ENCODE data around the gene C3orf18.
A peak's percentile ranks its signal among the peaks of the same experiment; 100 is the strongest.

Gene C3orf18

DNA sequence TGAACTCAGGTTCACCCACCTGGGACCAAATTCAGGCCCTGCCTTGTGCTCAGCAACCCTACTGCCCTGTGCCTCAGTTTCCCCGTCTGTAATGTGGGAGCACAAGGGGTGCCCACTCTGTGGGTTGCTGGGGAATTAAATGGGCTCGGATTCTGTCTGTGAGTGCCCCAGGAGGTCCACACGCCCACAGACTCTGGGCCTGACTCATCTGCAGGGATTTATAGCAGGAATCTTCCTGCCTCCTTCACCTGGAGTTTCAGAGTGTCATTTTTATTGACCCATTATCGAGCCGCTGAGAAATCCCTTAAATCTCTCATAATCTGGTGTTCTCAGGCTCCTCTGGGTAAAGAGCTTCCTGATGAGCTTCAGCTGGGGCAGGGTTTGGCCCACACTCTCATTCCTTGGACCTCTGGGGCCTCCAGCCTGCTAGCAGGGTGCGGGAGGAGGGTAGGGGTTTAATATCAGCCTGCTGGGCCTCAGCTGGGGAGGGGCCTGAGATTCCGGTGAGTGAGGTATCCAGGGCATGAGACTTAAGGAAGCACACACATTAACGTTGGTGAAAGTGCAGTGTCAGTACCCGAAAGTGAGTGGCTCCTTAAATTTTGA lies 16.4 kb downstream of the C3orf18 start:
- DNase-seq (ENCODE audit: low spot score): no peak
- no peak for FAIRE-seq

DNA sequence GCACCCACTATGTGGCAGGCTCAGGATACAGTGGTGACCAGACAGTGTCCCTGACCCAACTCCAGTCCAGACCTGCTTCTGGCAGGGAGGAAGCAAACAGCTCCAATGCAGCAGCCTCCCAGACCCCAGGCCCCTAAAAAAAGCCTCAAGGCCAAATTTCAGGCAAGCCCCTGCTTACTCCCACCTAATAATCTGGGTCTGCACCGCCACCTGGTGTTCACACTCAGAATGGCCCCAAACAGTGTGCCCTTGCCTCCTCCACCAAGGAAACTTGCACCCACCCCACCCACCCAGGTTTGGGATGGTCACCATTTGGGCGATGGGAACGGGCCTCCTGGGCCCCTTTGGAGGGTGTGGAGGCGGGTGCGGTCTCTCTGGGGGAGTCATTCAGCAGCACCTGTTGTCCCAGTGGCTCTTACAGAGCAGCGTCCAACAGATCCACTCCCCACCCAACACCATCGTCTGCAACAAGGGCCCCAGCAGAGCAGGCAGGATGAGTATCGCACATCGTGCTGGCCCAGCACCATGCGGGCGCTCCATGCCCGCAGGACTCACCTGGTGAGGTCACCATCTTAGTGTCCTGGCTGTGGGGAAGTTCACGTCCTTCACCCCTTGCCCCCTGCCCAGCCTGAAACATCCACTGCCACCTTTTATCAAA lies 17.3 kb downstream of the C3orf18 start:
- DNase-seq (ENCODE audit: low spot score) (peak; percentile 72), FAIRE-seq (no peak)

DNA sequence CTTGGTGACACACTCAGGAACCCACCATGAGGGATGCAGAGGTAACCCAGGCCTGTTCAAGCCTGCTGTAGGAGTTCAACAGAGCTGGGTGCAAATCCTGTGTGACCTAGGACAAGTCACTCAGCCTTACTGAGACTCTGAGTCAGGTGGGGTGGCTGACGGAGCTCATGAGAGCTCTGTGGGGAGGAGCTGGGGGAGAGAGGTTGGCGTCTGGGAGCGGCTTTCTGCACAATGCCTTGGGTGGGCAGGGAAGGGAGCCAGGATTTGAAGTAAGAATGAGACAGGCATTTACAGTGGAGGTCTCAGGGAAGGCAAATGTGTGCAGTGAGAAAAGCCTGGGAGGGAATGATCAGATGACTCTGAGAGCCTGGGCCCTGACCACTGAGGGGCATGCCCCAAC lies 18.3 kb downstream of the C3orf18 start:
- no peak for FAIRE-seq
- no peak for DNase-seq (ENCODE audit: low spot score)

DNA sequence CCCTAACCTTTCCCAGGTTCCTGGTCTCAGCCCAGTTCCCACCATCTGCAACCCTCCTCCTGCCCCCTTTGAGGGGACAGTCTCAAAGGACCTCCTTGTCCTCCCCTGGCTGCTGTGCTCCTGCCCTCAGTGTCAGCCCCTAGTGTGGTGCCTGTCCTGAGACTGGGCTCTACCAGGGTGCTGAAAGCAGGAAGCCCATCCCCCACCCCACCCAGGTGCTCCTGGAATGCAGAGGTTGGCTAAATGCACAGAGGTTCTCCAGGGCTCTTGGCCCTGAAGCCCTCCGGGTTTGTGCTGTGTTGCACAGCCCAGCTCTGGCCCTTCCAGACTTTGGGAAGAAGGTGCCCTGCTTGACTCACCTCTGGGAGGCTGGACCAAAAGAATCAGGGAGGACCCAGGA lies 21.8 kb downstream of the C3orf18 start:
- FAIRE-seq (no peak), DNase-seq (ENCODE audit: low spot score) (no peak)

DNA sequence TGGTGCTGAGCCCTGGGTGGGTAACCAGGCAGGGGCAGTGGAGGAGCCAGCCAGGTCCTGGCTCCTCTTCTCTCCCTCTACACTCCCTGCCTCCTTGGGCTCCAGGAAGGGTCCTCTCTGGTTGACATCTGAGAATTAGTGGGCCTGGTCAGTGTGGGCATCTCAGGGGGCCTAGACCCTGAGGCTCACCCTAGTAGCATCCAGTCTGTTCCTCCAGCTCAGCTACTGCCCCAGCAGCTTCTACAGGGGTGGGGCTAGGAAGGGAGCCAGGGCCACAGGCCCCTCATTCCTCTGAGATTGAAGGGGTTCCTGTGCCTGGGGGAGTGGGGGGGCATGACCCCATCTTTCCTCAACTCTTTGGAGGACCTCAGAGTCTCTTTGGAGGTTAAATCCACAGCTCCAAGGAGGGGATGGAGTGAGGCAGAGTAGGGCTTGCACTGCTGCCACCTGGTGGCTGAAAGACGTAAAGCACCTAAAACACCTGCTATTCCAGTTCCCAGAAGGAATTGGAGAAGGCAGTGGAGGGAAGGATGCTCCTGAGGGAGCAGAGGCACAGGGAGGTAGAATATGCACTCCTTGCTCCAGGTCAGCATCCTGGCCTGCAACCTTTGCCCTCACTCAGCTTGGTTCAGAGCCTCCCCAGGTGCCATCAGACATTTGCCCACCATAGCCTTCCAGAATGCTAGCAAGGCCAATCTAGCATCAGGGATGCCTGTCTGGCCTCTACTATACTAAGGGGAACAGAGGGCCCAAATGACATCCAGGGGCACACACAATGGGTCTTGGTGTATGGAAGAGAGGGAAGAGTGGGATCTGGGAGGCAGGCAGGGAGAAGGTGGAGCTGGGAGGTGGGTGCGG lies 25.1 kb downstream of the C3orf18 start:
- DNase-seq (ENCODE audit: low spot score): peak; percentile 87
- FAIRE-seq: peak; percentile 61

DNA sequence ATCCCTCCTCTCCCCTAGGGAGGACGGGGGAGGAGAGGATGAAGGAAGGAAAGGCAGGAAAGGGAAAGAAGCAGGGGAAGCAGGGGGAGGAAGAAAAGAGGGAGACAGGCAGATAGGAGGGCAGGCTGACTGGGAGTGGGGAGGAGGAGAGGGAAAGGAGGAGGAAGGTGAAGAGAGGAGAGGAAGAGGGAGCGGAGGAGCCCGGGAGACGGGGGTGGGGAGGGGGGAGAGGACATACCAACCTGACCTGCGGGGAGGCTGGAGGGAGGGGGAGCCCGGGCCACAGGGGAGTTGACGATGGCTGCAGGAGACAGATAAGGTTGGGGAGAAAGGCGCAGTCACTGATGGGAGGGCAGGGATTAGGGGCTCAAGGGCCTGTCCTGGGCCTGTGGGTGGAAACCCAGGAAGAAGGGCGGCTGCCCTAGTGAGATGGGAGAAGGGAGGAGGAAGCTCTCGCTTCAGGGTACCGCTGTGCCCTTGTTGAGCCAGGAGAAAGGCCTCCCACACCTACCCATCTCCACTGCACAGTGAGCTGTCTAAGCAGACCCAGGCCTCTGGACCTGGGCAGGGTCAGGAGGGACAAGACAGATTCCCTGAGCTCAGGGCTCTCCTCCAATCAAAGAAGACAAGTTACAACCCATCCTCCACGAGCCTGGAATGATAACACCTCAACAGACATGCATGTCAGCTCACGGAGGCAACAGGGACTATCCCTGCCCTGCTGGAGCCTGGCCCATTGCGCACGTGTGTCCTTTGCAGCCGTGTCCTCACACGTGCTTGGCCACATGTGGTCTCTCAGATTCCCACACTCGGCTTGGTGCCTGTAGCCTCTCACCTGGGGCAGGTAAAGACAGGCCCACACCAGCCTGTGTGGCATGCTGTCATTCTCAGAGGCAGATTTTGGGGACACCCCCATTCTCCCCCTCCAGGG lies 27.9 kb downstream of the C3orf18 start:
- FAIRE-seq (no peak), DNase-seq (ENCODE audit: low spot score) (no peak)

DNA sequence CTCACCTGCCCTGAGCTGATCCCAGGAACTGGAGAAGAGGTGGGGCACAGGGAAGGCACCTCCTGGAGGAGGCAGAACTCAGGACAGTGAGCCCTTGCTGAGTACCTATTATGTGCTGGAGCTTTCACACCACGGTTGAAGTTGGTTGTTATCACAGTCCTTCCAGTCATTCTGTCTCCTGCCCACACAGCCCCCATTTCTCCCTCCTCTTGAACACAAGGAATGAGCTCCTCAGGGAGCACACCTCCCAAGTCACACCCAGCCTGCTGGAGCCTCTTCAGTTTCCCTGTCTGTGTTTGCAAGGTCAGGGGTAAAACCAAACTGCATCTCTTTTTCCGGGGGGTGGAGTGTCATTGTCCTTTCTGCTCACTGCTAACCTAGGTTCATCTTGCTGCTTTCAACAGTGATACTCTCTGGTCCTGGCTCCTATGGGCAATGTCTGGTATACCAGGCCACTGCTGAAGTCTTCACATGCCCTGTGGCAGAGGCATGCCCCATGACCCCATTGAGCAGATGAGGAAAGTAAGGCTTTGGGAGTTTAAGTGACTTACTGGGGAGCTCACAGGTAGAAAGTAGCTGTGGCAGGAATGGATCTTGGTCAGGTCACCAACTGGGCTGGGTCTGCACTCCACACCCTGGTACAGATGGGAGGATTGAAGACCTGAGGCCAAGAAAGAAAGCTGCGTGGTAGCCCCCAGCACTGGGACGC lies 30.0 kb downstream of the C3orf18 start:
- FAIRE-seq (no peak), DNase-seq (ENCODE audit: low spot score) (no peak)

DNA sequence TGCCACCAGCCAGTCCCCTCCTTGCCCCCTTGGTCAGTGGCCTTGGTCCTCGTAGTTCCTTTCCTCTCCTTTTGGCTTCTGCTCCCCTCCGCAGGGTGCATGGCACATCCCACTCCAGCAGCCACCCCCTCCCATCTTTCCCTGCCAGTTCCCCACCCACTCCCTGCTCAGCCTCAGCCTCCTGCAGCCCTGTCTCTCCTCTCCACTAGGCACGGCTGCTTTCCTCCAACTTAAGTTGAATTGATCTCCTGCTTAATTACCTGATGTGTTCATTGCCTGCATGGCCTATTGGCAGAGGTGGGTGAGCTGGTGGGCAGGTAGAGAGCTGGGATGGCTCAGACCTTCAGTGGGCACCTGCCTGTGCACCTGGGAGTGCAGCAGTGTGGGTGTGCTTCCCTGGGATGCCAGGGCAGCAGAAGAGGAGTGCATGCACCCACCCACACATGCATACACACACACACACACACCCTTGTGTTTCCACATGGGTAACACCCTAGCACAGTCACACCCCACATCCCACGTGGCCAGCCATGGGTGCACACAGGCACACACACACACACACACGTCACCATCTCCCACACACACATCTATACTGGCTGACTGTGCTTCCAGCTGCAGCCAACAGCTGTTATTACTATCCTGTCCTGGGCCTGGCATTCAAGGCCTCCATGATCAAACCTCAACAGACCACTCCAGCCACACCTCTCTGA lies 30.9 kb downstream of the C3orf18 start:
- peak; percentile 55 for FAIRE-seq
- no peak for DNase-seq (ENCODE audit: low spot score)

DNA sequence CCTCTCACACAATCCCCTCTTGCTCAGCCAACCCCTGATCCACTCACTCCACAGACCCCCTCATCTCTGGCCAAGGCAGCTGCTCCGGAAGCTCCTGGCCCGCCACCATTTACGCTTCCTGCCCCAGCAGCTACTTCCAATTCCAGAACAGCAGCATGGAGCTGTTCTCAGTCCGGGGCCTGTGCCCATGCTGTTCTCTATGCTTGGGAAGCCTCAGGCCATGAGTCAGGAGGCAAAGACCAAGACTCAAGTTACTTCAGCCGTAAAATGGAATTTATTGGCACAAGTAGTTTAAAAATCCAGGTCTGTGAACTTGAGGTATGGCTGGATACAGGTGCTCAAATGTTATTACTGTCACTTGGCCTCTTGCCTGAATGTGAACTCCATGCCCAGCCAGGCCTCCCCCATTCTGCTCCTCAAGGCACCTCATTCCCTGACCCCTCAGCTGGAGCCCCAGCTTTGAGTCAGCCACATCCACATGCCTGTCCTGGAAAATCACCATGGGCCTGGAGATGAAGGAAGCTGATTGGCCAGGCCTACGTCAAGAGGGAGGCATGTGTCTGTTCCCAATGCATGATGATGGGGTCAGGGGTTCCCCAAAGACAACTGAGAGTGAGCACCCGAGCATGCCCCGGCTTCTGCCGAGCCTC lies 32.7 kb downstream of the C3orf18 start:
- DNase-seq (ENCODE audit: low spot score): no peak
- FAIRE-seq: no peak

DNA sequence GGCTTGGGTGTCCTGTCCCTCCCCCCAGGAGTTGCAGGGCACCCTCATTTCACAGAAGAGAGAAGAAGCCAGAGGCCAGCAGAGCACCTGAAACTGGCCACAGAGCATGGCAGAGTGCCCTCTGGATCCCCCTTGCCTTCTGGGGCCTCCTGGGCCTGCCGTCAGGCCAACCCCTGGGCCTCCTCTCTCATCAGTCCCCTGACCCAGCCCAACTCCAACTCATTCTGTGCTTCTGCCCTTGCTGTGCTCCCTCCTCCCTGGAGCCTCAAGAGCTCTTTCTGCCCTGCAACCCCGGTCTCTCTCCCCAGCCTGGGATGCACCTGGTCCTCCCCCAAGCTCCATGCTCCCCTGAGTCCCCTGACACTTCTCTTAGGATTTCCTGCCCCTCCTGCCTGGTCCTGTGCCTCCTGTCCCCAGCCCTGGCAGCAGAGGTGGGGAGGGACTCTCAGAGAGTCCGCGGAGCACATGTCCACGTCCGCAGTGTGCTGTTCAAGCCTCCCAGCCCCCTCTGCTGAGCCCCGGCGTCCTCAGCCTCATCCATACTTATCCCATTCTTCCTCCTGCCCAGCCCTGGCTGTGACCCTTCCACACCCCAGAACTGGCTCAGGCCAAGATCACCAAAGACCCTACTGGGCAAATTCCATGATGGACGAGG lies 33.6 kb downstream of the C3orf18 start:
- DNase-seq (ENCODE audit: low spot score) (no peak), FAIRE-seq (no peak)

DNA sequence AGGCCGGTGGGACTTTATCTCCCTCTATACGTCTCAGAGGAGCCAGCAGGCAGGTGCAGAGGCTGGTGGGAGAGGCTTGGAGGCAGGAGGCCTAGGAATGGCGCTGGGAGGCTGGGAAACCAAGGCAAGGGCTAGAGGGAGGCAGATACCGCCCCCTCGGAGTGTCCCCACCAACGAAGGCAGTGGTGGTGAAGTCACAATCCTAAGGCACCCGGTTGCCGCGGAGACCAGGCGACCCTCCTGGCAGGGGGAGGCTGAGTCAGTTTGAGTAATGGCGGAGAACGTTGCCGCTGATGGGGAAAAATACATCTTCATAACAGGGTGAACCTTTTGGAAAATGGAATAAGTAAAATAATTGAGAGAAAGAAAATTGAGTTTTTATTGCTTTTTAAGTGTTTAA lies 34.2 kb downstream of the C3orf18 start:
- FAIRE-seq: no peak
- no peak for DNase-seq (ENCODE audit: low spot score)

DNA sequence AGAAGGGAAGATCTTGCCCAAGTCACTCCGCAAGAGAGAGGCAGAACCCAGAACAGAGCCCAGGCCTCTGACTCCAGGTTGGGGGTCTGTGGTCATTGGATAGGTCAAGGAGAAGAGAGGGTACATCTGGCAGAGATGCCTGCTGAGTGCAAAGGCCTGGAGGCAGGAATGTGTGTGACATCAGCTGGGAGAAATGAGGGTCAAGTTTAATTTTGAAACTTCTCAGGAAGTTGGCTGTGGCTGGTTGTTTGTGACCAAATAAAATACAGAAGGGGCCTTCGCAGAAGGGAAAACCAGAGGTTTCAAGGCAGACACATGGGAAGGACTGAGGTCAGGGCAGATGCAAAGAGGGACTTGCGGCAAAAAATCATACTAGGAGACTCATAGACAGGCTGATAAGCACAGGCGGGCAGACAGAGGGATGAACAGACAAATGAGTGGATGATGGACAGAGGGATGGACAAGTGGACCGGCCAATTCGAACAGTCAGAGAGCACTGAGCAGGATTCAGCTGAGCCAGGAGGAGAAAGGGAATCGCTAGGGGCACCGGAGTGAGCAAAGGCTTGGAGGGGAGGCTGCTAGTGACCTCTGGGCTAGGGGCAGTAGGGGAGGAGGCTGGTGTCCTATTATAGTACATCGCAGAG lies 35.4 kb downstream of the C3orf18 start:
- DNase-seq (ENCODE audit: low spot score): no peak
- no peak for FAIRE-seq

DNA sequence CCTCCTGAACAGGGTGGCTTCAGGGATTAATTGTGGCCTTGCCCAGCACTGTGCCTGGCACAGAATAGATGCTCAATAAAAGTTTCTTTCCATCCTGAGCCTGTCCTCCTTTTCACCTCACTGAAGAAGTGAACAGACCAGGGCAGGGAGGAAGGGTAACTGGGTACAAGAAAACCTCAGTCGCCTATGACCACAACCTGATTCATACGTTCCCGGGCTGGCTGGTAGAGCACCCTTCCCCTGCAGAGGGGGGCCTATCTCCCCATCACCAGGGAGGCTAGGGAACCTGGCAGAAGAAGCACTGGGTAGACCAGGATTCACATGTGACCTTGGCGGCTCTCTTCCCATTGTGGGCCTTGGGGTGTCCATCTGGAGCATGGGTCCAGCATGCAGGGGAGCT lies 36.3 kb downstream of the C3orf18 start:
- DNase-seq (ENCODE audit: low spot score): no peak
- FAIRE-seq: no peak

DNA sequence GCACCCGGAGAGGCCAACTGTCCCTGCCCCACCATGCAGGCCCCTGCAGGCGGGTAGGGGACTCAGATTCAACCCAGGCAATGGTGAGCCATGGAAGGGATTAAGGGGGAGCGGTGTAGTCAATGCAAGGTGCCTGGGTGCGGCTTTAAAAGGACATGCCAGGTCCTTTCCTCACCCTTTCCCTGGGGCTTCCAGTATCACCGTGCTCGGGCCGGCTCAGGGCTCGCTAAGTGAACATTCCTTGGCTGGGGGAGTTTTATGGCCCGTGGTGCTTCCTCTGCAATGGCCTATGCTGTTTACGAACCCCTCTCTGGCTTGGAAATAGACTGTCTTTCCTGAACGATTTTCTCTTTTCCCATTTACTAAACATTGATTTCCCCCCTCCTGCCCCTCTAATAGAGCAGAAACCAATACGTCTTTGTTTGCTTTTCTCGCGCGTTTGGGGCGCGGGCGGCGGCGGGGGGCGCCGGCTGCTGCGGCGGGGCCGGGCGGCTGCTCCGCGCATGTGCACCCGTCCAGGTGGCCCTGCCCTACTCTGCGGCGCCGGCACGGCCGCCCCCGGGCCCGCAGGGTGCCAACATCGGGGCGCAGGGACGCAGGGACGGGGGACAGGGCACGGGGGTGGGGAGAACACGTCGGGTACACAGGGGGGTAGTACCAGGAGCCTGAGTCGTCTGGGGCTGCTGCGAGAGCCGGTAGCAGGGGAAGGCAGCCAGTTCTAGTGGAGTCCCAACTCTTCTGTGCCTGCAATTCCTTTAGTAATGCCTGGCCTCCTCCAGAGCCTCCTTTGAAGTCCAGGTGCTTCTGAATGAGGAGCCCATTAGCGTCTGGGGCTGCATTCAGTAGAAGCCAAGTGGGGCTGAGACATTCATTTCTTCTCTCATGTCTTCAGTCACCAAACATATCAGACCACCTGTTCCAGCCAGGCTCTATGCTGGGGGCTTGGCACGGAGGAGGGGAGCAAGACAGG lies 37.3 kb downstream of the C3orf18 start:
- no peak for FAIRE-seq
- no peak for DNase-seq (ENCODE audit: low spot score)

DNA sequence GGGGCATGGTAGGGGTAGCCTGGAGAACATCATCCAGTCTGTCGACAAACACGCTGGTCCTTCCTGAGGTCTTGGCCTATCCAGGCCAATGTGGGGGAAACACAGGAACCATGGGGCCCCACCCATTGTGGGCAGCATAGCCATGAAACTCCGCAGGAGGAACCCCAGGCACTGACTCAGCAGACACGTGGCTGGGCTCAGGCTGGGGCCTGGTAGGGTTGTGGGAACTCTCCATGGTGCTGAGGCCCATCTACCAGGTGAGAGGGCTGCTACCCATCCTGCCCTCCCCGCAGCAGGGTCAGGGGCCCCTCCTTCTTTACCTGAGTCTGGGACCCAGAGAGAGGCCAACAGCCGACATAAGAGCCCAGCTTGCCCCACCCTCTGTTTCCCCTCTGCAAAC lies 41.6 kb downstream of the C3orf18 start:
- DNase-seq (ENCODE audit: low spot score): peak; percentile 81
- no peak for FAIRE-seq

DNA sequence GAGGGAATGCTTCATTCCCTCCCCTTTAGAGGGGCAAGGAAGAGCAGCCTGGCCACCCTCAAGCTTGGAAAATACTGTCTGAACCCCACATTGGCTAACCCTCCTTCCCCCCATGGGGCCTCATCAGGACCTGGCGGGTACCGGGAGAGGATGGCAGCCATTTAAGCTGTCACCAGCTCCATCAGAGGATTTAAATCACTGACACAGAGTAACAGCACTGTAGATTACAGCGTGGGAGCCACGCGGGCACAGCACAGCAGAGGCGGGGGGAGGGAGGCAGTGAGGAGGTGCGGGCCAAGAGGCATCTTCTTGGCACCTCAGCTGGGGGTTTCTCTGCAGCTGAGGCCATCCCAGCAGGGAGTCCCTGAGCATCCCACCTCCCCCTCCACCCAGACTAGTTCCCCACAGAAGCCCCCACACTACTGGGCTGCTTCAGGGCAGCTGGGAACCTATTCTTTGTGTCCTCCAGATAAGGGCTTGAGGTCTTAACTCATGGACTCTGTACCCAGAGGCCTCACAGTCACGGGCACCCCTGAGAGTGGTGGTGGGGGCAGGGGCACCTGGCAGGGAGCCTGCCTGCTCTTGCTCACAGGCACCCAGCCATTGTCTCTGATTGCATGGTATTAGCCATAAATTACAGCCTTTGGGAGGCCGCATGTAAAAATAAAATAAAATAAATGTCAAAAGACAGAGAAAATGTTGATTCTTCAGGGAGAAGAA lies 42.2 kb downstream of the C3orf18 start:
- no peak for FAIRE-seq
- DNase-seq (ENCODE audit: low spot score): no peak

DNA sequence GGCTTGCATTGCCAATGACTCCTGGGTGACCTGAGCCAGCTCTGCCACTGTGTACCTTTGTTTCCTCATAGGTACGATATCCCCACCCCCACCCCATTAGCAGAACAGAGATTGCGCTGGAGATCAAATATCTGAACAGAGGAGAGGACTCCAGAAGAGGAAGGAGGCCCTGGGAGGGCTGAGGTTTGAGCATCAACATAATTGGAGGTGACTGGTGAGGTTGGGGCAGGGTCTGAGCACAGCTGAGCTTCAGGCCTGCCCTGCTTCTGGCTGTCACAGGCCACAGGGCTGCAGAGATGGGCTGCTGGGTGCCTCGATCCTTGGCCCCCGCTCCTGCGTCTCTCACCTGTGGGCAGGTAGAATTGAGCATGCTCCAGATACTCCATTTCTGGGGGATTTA lies 42.8 kb downstream of the C3orf18 start:
- DNase-seq (ENCODE audit: low spot score) (no peak), FAIRE-seq (no peak)
